SU-DHL-6 (cell line): ENCODE data around the gene AEBP1.

Source experiments
- H2AFZ ChIP-seq: fragments of 200-600 bp; sonication (generic); 2 replicates; pipeline ENCODE4 v1.6.1; 2014; ENCODE audit warnings: low read depth, mild to moderate bottlenecking, moderate library complexity, mixed read lengths, antibody characterized with exemption, low read length; ENCODE audit not compliant: severe bottlenecking
- H3F3A ChIP-seq: fragments of 200-600 bp; shearing (Covaris generic); 2 replicates; pipeline ENCODE4 v1.6.0; 2016; ENCODE audit warnings: antibody characterized with exemption, mild to moderate bottlenecking; ENCODE audit not compliant: insufficient read depth
- H3K27ac ChIP-seq: fragments of 200-600 bp; sonication (generic); 2 replicates; pipeline ENCODE4 v1.5.1; 2016; ENCODE audit warnings: low read depth, mild to moderate bottlenecking, low read length, moderate library complexity, mixed read lengths
- H3K27me3 ChIP-seq: fragments of 200-600 bp; sonication (generic), shearing (Covaris generic); 2 replicates; pipeline ENCODE4 v1.6.0; 2014; ENCODE audit warnings: mild to moderate bottlenecking, low read length
- H3K36me3 ChIP-seq: fragments of 200-600 bp; sonication (generic); 2 replicates; pipeline ENCODE4 v1.6.1; 2014; ENCODE audit warnings: mild to moderate bottlenecking, low read length, mixed read lengths
- H3K4me2 ChIP-seq: fragments of 300-600, 200-600 bp; shearing (Covaris generic), sonication (generic); 2 replicates; pipeline ENCODE4 v1.6.0; 2014; ENCODE audit warnings: low read length, low read depth, mild to moderate bottlenecking; ENCODE audit not compliant: poor library complexity, severe bottlenecking
- H3K4me3 ChIP-seq: fragments of 200-600 bp; sonication (generic); 2 replicates; pipeline ENCODE4 v1.5.1; 2014; ENCODE audit warnings: antibody characterized with exemption, low read length, mild to moderate bottlenecking, mixed read lengths; ENCODE audit not compliant: insufficient read depth, poor library complexity, severe bottlenecking
- H3K79me2 ChIP-seq: fragments of 200-600 bp; sonication (generic); 2 replicates; pipeline ENCODE4 v1.6.1; 2014; ENCODE audit warnings: mild to moderate bottlenecking, low read length, moderate library complexity; ENCODE audit not compliant: insufficient read depth
- H3K9ac ChIP-seq: fragments of 200-600 bp; sonication (generic); 2 replicates; pipeline ENCODE4 v1.7.0; 2014; ENCODE audit warnings: mild to moderate bottlenecking, low read length
- H3K9me2 ChIP-seq: fragments of 200-600 bp; sonication (generic); replicated peaks from 2 replicates; pipeline ENCODE4 v1.6.1; 2014; ENCODE audit warnings: low read length; ENCODE audit not compliant: insufficient read depth
- H3K9me3 ChIP-seq: fragments of 200-600 bp; sonication (generic); 2 replicates; pipeline ENCODE4 v1.6.1; 2014; ENCODE audit warnings: low read length, mixed read lengths; ENCODE audit not compliant: insufficient read depth
- H4K20me1 ChIP-seq: fragments of 200-600 bp; sonication (generic); 2 replicates; pipeline ENCODE4 v1.6.1; 2014; ENCODE audit warnings: low read depth, mild to moderate bottlenecking, antibody characterized with exemption, low read length, moderate library complexity, mixed read lengths
- EZH2phosphoT487 ChIP-seq: fragments of 200-600 bp; sonication (generic), shearing (Covaris generic); conservative IDR thresholded peaks from 2 replicates; pipeline ENCODE4 v1.6.1; 2018; ENCODE audit warnings: mild to moderate bottlenecking, antibody characterized with exemption, low read length, moderate library complexity, mixed read lengths
- TF ChIP-seq, protein P1 (sequence below): fragments of 200-600 bp; sonication (generic); IDR thresholded peaks from one replicate; pipeline ENCODE4 v1.5.1; 2017; ENCODE audit warnings: antibody characterized with exemption, mild to moderate bottlenecking, low read length, moderate library complexity; ENCODE audit not compliant: insufficient read depth, poor library complexity, severe bottlenecking

The AEBP1 gene

DNA sequence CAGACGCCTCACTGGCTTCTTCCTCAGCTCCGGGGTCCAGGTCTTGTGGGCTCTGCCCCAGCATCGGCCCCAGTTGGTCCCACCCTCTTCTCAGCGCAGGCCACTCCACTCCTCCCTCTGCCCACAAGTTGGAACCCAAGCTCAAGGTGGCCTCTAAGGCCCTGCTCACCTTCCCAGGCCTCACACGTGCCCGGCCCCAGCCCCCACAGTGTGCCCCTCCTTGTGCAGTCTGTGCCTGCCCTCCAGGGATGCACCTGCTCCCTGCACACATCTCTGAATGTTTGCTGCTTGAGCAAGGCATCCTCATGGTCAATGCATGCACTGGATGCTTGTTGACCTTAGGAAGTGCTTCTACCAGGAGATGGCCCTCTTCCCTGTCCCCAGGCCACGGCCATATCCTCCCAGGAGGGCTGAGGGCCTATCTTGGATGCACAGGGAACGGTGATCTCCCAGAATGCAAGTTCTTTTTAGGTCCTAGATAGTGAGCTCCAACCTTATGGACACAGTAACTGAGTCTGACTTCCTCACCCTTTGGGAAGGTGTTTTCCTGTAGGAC, 7.7 kb upstream of the AEBP1 start:
- Histone ChIP-seq H3K9me3 (no peaks in the 10 kb centered on the region), H3K9me2 (no peaks in the 10 kb centered on the region), H4K20me1 (no peaks in the 10 kb centered on the region), H3K27ac (no peak overlapping the region), H3K4me3 (no peak overlapping the region), H3K4me2 (no peak overlapping the region), H3K9ac (no peak overlapping the region), H3F3A (no peaks in the 10 kb centered on the region), H2AFZ (no peak overlapping the region), H3K79me2 (no peaks in the 10 kb centered on the region), H3K27me3 (no peaks in the 10 kb centered on the region), H3K36me3 (no peaks in the 10 kb centered on the region)
- TF ChIP-seq, protein P1, sequence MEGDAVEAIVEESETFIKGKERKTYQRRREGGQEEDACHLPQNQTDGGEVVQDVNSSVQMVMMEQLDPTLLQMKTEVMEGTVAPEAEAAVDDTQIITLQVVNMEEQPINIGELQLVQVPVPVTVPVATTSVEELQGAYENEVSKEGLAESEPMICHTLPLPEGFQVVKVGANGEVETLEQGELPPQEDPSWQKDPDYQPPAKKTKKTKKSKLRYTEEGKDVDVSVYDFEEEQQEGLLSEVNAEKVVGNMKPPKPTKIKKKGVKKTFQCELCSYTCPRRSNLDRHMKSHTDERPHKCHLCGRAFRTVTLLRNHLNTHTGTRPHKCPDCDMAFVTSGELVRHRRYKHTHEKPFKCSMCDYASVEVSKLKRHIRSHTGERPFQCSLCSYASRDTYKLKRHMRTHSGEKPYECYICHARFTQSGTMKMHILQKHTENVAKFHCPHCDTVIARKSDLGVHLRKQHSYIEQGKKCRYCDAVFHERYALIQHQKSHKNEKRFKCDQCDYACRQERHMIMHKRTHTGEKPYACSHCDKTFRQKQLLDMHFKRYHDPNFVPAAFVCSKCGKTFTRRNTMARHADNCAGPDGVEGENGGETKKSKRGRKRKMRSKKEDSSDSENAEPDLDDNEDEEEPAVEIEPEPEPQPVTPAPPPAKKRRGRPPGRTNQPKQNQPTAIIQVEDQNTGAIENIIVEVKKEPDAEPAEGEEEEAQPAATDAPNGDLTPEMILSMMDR: no peak
- no peak for TF ChIP-seq EZH2phosphoT487

DNA sequence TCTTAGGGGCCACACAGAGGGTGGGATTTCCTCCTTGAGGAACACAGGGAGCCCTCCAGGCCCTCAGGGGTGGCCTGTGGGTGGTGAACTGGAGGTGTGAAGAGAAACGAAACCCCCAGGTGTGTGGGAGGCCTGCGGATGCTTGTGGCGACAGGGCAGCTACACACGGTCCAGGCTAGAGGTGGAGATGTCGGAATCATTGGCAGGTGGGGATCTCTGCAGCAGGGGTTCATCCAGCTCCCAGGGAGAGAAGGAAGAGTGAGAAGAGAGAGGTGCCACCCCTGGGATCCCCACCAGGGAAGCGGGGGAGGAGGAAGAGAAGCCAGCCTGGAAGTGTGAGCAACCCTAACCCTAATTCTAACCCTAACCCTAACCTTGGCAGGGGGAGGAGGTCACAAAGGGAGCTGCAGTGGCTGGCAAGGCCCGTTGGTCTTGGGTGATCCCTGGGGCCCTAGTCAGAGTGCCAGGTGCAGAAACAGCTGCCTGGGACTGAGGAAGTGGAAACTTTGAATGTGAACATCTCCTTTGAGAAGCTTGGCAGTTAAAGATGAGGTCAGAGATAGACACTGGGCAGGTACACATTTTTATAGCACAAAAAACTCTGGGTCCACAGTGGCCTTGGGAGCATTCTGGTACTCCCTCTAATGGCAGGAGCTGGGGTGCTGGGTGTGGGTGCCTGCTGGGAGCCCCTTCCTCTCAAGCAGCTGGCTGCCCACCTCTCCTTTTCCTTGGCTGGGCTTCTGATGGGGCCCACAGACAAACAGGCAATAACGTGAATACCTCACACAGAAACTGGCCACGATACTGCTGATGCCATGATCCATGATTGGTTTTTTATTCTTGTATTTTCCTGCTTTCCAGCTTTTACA, 6.8 kb upstream of the AEBP1 start:
- no peaks in the 10 kb centered on the region for H3K27me3 ChIP-seq
- no peaks in the 10 kb centered on the region for H3K79me2 ChIP-seq
- no peaks in the 10 kb centered on the region for H4K20me1 ChIP-seq
- H3K36me3 ChIP-seq: no peaks in the 10 kb centered on the region
- H2AFZ ChIP-seq: no peak overlapping the region
- H3K4me2 ChIP-seq: no peak overlapping the region
- no peaks in the 10 kb centered on the region for H3K9me3 ChIP-seq
- TF ChIP-seq, protein P1: no peak
- no peak for TF ChIP-seq EZH2phosphoT487
- H3K9ac ChIP-seq: no peak overlapping the region
- H3K9me2 ChIP-seq: no peaks in the 10 kb centered on the region
- no peak overlapping the region for H3K27ac ChIP-seq
- H3F3A ChIP-seq: no peaks in the 10 kb centered on the region
- H3K4me3 ChIP-seq: no peak overlapping the region

DNA sequence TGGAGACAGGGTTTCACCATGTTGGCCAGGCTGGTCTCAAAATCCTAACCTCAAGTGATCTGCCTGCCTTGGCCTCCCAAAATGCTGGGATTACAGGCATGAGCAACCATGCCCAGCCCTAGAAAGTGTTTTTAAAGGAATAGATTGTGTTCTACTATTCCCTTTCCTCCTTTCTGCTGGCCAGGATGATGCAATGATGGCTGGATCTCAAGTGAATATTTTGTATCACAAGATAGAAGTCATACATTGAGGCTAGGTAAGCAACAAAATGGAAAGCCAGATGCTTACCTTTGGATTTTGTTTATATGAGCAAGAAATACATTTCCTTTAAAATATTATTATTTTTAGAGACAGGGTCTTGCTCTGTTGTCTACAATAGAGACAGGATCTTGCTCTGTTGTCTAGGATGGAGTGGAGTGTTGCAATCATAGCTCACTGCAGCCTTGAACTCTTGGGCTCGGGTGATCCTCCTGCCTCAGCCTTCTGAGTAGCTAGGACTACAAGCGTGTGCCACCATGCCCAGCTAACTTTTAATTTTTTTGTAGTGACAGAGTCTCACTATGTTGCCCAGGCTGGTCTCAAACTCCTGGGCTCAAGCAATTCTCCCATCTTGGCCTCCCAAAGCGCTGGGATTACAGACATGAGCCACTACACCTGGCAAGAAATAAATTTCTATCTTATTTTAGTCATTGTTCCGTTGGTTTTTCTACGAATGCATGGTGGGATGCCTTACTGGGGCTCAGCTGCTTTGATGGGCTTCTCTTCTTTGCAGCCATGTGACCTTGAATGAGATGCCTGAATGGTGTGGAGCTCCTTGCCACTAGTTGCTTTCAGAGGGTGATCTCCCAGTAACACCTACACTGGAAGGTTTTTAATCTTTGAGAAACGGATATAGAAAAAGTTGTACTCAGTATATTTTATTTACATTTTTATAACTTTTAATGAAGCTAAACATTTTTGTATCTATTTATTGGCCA, 5.8 kb upstream of the AEBP1 start:
- Histone ChIP-seq H3K4me3 (no peak overlapping the region), H3F3A (no peaks in the 10 kb centered on the region), H3K9me3 (no peaks in the 10 kb centered on the region), H3K27ac (no peak overlapping the region), H3K36me3 (no peaks in the 10 kb centered on the region), H3K9ac (no peak overlapping the region), H3K9me2 (no peaks in the 10 kb centered on the region), H3K27me3 (no peaks in the 10 kb centered on the region), H3K79me2 (no peaks in the 10 kb centered on the region), H3K4me2 (no peak overlapping the region), H2AFZ (no peak overlapping the region), H4K20me1 (no peaks in the 10 kb centered on the region)
- TF ChIP-seq, protein P1: no peak
- TF ChIP-seq EZH2phosphoT487: no peak
